ENCODE data around the gene KLHDC8A. TPM values are rescaled to one million over a fixed set of nuclear protein-coding genes. Genes with fewer than 3 reads are reported as not detected.

The KLHDC8A gene
- total and polyA plus RNA-seq, 2 donors (not counting 3 experiments of a cell fraction or from before 2014, with no cell fraction given), result not detected

- BruUV-seq (replicated peaks), result no TSS peak
- Histone ChIP-seq H3K4me3 (replicated peaks in 1 of 3; ENCODE audit: insufficient read depth in 1 of 3, low read depth in 1 of 3, low read length in 3 of 3) (no peak overlapping the region), H3K79me2 (ENCODE audit: control insufficient read depth, insufficient read depth, low read length) (no peaks in the 10 kb centered on the region), H2AFZ (ENCODE audit: low read depth, low read length) (no peak overlapping the region), H3K36me3 (ENCODE audit: control insufficient read depth in 2 of 2, extremely low read depth in 1 of 2, insufficient read depth in 2 of 2, low read length in 2 of 2) (no peaks in the 10 kb centered on the region), H3K4me2 (ENCODE audit: insufficient read depth, low read length) (no peak overlapping the region), H3K9me1 (replicated peaks; ENCODE audit: control insufficient read depth, extremely low read depth, insufficient read depth, low read length) (no peaks in the 10 kb centered on the region), H3K27me3 (ENCODE audit: control insufficient read depth in 2 of 2, insufficient read depth in 2 of 2, low read length in 2 of 2) (peaks cover 0 to 3% of the 10 kb centered on the region in 2 experiments), H3K4me1 (ENCODE audit: control insufficient read depth, extremely low read depth, insufficient read depth, low read length) (peaks cover 18% of the 10 kb centered on the region), H3K27ac (ENCODE audit: insufficient read depth, low read depth, low read length) (no peak overlapping the region), H3K9me3 (replicated peaks; ENCODE audit: control insufficient read depth, insufficient read depth, low read length) (no peaks in the 10 kb centered on the region), H3K9ac (replicated peaks; ENCODE audit: extremely low read depth, insufficient read depth, low read length) (no peak overlapping the region), H4K20me1 (replicated peaks; ENCODE audit: control insufficient read depth, extremely low read depth, insufficient read depth, low read length) (no peaks in the 10 kb centered on the region)
- DNase-seq (ENCODE audit: low read depth, low spot score) (no peak), FAIRE-seq (no peak)
- intact Hi-C loops (cut with micrococcal nuclease), result loop anchor here (1.0 to 2.0 kb wide), 5 partner anchors 21 to 181 kb away; no protein-coding TSS in a partner anchor
- TF ChIP-seq CTCF (IDR thresholded peaks at IDR 0.05; ENCODE audit: extremely low read depth in 1 of 2, insufficient read depth in 1 of 2, low read depth in 1 of 2, low read length in 2 of 2) (no peak), MYC (IDR thresholded peaks at IDR 0.05; ENCODE audit: low read depth, low read length) (no peak), POLR2A (IDR thresholded peaks at IDR 0.05; ENCODE audit: low read depth, low read length) (no peak), FOS (IDR thresholded peaks at IDR 0.05; ENCODE audit: borderline replicate concordance, insufficient read depth, low read length) (no peak), GATA2 (IDR thresholded peaks at IDR 0.05; ENCODE audit: insufficient read depth, insufficient read length, low read depth, low read length) (no peak), MAX (IDR thresholded peaks at IDR 0.05; ENCODE audit: insufficient read depth, insufficient read length) (no peak), JUN (IDR thresholded peaks at IDR 0.05; ENCODE audit: borderline replicate concordance, insufficient read depth, insufficient read length, low read depth) (no peak), POLR2AphosphoS5 (IDR thresholded peaks at IDR 0.05; ENCODE audit: insufficient read depth, low read depth, low read length) (no peak), EZH2 (IDR thresholded peaks at IDR 0.05; ENCODE audit: borderline replicate concordance, low read depth, low read length, severe bottlenecking) (no peak)
- ChIA-PET POLR2A (interaction anchor here (1.7 kb wide), 1 partner anchor 37 kb away, joined by 7 read pairs; no protein-coding TSS in a partner anchor), CTCF (interaction anchor here (1.3 to 21.6 kb wide), 5 partner anchors 21 to 59 kb away, joined by 5 to 1536 read pairs (median 9); no protein-coding TSS in a partner anchor)
- dilution Hi-C loops (cut with MboI; ENCODE audit: extremely low pct_ligation_motif_present, low sequenced_read_pairs), result no loop called here
Observed at GRCh38 chr1:205321959-205322283, 34.8 kb downstream of the KLHDC8A start.
